OCI-LY3 (cell line): ENCODE data around the gene FMNL3.
"Not testable (repeated sequence)": the region's sequence is repeated elsewhere in the genome, so short reads cannot be mapped to it uniquely, and the experiment has no call there.

Experiments
- H2AFZ ChIP-seq: fragments of 200-600, 300-600 bp; shearing (Covaris generic); 2 replicates; pipeline ENCODE4 v1.6.0; 2014; ENCODE audit warnings: antibody characterized with exemption, low read depth, low read length
- H3K27ac ChIP-seq: fragments of 200-600, 300-600 bp; sonication (generic); 2 replicates; pipeline ENCODE4 v1.5.1; 2014; ENCODE audit warnings: mild to moderate bottlenecking, low read length, moderate library complexity, mixed read lengths
- H3K27me3 ChIP-seq: fragments of 200-600, 300-600 bp; sonication (generic); 2 replicates; pipeline ENCODE4 v1.6.1; 2014; ENCODE audit warnings: low read depth, low read length, mixed read lengths
- H3K36me3 ChIP-seq: fragments of 200-600, 300-600 bp; sonication (generic); replicated peaks from 2 replicates; pipeline ENCODE3; 2014; ENCODE audit warnings: low read depth, low read length, mixed read lengths
- H3K4me1 ChIP-seq: fragments of 300-600, 200-600 bp; sonication (generic); 2 replicates; pipeline ENCODE4 v1.6.1; 2014; ENCODE audit warnings: low read length, mixed read lengths
- H3K4me2 ChIP-seq: fragments of 200-600, 300-600 bp; sonication (generic); 2 replicates; pipeline ENCODE4 v1.6.1; 2014; ENCODE audit warnings: low read length, mixed read lengths
- H3K4me3 ChIP-seq: fragments of 300-600, 200-600 bp; sonication (generic); 2 replicates; pipeline ENCODE4 v1.5.1; 2014; ENCODE audit warnings: antibody characterized with exemption, mild to moderate bottlenecking, low read length, moderate library complexity
- H3K79me2 ChIP-seq: fragments of 300-600, 200-600 bp; shearing (Covaris generic); 2 replicates; pipeline ENCODE4 v1.6.1; 2014; ENCODE audit warnings: mild to moderate bottlenecking, low read length, mixed read lengths
- H3K9ac ChIP-seq: fragments of 300-600, 200-600 bp; shearing (Covaris generic); 2 replicates; pipeline ENCODE4 v1.6.0; 2014; ENCODE audit warnings: mild to moderate bottlenecking, low read length, moderate library complexity
- H3K9me3 ChIP-seq: fragments of 200-600, 300-600 bp; shearing (Covaris generic); 2 replicates; pipeline ENCODE4 v1.6.1; 2014; ENCODE audit warnings: low read length, mixed read lengths; ENCODE audit not compliant: insufficient read depth
- H4K20me1 ChIP-seq: fragments of 200-600, 300-600 bp; sonication (generic); 2 replicates; pipeline ENCODE4 v1.6.1; 2016; ENCODE audit warnings: low read length, mixed read lengths; ENCODE audit not compliant: insufficient read depth
- CTCF ChIP-seq: fragments of 200-600, 300-600 bp; sonication (generic); IDR thresholded peaks from 2 replicates; pipeline ENCODE4 v1.5.1; 2014; ENCODE audit warnings: antibody characterized with exemption, low read length, low read depth
- EZH2phosphoT487 ChIP-seq: fragments of 200-600 bp; shearing (Covaris generic); IDR thresholded peaks from 2 replicates; pipeline ENCODE4 v1.6.1; 2018; ENCODE audit warnings: antibody characterized with exemption, mixed run types, low read depth

FMNL3 gene

GRCh38 chr12:49609059-49609874, 97.9 kb downstream of the FMNL3 start:
- H3K9me3 ChIP-seq = no peaks in the 10 kb centered on the region
- H3K4me1 ChIP-seq = no peaks in the 10 kb centered on the region
- no peak overlapping the region for H3K27ac ChIP-seq
- no peaks in the 10 kb centered on the region for H3K36me3 ChIP-seq
- no peaks in the 10 kb centered on the region for H3K27me3 ChIP-seq
- no peak for TF ChIP-seq CTCF
- no peak for TF ChIP-seq EZH2phosphoT487
- H4K20me1 ChIP-seq = no peaks in the 10 kb centered on the region
- H3K4me2 ChIP-seq = no peak overlapping the region
- no peak overlapping the region for H3K9ac ChIP-seq
- no peak overlapping the region for H3K4me3 ChIP-seq
- H2AFZ ChIP-seq = no peak overlapping the region
- no peaks in the 10 kb centered on the region for H3K79me2 ChIP-seq

GRCh38 chr12:49605539-49605938, 101.7 kb downstream of the FMNL3 start, which contains the start of gene FAM186B:
Gene FAM186B, minus strand, starts transcription at chr12:49605639. Its CDS starts 162 bp downstream, at chr12:49605477.
- H3K36me3 ChIP-seq, H3K4me1 ChIP-seq, H3K4me3 ChIP-seq, H3K9me3 ChIP-seq, H2AFZ ChIP-seq, H4K20me1 ChIP-seq, H3K9ac ChIP-seq, H3K27ac ChIP-seq, H3K27me3 ChIP-seq, H3K4me2 ChIP-seq, H3K79me2 ChIP-seq: not testable (repeated sequence)

- H2AFZ ChIP-seq = no peak overlapping the region
- H3K4me3 ChIP-seq = no peak overlapping the region
- no peaks in the 10 kb centered on the region for H4K20me1 ChIP-seq
- H3K27ac ChIP-seq = no peak overlapping the region
- no peaks in the 10 kb centered on the region for H3K79me2 ChIP-seq
- no peaks in the 10 kb centered on the region for H3K4me1 ChIP-seq
- no peak for TF ChIP-seq EZH2phosphoT487
- TF ChIP-seq CTCF = no peak
- H3K9me3 ChIP-seq = no peaks in the 10 kb centered on the region
- no peak overlapping the region for H3K4me2 ChIP-seq
- H3K9ac ChIP-seq = no peak overlapping the region
- H3K36me3 ChIP-seq = no peaks in the 10 kb centered on the region
- H3K27me3 ChIP-seq = no peaks in the 10 kb centered on the region
These were observed 102.3 kb downstream of the FMNL3 start for GRCh38 chr12:49604856-49605255.

GRCh38 chr12:49603721-49604120, 103.5 kb downstream of the FMNL3 start:
- H3K4me3 ChIP-seq = no peak overlapping the region
- no peak overlapping the region for H3K27ac ChIP-seq
- H3K79me2 ChIP-seq = no peaks in the 10 kb centered on the region
- H3K27me3 ChIP-seq = no peaks in the 10 kb centered on the region
- H2AFZ ChIP-seq = no peak overlapping the region
- H4K20me1 ChIP-seq = no peaks in the 10 kb centered on the region
- H3K9me3 ChIP-seq = no peaks in the 10 kb centered on the region
- no peaks in the 10 kb centered on the region for H3K4me1 ChIP-seq
- TF ChIP-seq CTCF (no peak), EZH2phosphoT487 (no peak)
- no peak overlapping the region for H3K9ac ChIP-seq
- no peaks in the 10 kb centered on the region for H3K36me3 ChIP-seq
- H3K4me2 ChIP-seq = no peak overlapping the region
